Choroid plexus epithelial cell (primary cell): ENCODE results near the gene LASP1.

Experiments used
- DNase-seq: peaks from one replicate; pipeline ENCODE4 v3.0.0-alpha.2; 2010; ENCODE audit warnings: low read depth
- H3K4me3 ChIP-seq: 2 replicates; pipeline ENCODE4 v1.5.1; 2011; ENCODE audit warnings: low read depth, mild to moderate bottlenecking, control low read depth, low read length, moderate library complexity
- CTCF ChIP-seq: conservative IDR thresholded peaks from 2 replicates; pipeline ENCODE4 v1.5.1; 2011; ENCODE audit warnings: low read depth, mild to moderate bottlenecking, control low read depth, inconsistent platforms, low read length, moderate library complexity

The LASP1 gene

GRCh38 chr17:38919316-38920078 lies 49.6 kb downstream of the LASP1 start:
- no peak for TF ChIP-seq CTCF
- H3K4me3 ChIP-seq, result no peak overlapping the region
- DNase-seq, result no peak

DNA sequence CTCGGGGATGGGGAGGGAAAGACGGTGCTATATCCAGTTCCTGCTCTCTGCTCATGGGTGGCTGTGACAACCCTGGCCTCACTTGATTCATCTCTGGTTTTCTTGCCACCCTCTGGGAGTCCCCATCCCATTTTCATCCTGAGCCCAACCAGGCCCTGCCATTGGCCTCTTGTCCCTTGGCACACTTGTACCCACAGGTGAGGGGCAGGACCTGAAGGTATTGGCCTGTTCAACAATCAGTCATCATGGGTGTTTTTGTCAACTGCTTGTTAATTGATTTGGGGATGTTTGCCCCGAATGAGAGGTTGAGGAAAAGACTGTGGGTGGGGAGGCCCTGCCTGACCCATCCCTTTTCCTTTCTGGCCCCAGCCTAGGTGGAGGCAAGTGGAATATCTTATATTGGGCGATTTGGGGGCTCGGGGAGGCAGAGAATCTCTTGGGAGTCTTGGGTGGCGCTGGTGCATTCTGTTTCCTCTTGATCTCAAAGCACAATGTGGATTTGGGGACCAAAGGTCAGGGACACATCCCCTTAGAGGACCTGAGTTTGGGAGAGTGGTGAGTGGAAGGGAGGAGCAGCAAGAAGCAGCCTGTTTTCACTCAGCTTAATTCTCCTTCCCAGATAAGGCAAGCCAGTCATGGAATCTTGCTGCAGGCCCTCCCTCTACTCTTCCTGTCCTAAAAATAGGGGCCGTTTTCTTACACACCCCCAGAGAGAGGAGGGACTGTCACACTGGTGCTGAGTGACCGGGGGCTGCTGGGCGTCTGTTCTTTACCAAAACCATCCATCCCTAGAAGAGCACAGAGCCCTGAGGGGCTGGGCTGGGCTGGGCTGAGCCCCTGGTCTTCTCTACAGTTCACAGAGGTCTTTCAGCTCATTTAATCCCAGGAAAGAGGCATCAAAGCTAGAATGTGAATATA lies 50.8 kb downstream of the LASP1 start:
- no peak for DNase-seq
- no peak overlapping the region for H3K4me3 ChIP-seq
- TF ChIP-seq CTCF, result no peak

DNA sequence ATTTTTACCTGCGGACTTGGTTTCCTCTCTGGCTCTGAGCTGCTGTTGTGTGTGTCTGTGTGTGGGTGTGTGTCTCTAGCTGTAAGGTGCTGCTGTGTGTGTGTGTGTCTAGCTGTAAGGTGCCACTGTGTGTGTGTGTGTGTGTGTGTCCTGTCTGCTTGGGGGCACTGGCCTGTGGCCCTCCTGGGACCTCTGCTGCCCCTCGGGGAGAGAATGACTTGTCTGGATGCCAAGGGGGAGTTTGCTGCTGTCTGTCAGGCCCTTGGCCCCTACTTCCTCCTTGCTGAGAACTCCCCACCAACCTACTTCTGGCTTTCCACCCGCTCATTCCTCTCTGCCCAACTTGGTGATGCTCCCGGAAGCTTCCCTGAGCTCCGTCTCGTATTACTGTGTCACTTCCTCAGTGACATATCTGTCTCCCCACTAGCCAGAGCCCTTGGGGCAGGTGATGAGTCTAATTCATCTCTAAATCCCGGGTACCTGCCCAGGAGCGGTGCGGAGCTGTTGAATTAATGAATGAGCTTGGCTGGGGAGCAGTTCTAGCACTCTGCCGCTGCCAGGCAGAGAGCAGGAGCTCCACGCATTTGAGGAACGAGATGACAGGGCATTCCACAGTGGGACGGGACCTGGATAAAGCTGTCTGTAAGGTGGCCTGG lies 52.0 kb downstream of the LASP1 start:
- H3K4me3 ChIP-seq, result no peak overlapping the region
- no peak for TF ChIP-seq CTCF
- DNase-seq, result no peak

DNA sequence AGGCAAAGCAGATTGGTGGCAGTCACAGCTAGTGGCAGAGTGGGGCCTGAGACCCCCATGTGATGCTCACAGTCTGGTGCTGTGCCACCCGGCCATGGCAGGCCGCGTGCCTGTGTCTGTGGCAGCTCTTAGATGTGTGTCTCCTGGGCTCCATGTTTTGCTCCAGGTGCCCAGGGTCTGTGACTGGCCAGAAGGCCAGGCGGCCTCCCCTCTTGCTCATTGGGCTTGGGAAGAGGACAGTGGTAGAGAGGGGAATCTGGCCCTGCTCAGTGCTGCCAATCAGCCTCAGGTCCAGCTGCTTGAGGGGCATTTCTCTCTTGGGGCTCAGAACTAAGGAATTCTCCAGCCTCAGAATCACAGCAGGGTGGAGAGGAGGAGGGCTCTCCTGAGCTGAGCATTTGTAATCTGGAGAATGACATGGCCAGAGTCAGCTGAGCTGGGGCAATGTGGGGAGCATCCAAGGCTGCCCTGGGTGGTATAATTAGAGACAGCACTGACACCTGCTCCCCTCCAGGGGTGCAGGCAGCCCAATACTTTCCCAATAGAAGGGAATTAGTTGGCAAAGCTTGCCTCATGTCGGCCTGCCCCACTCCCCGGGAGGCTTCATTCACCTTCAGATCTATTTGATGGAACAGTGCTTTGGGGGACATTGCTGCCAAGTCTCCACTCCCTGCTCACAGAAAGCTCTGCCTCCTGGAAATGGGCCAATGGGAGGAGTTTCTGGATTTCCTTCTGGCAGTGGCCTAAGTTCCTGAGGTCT lies 52.9 kb downstream of the LASP1 start:
- peak; percentile 88 for DNase-seq
- H3K4me3 ChIP-seq, result no peak overlapping the region
- peak; percentile 15 for TF ChIP-seq CTCF

DNA sequence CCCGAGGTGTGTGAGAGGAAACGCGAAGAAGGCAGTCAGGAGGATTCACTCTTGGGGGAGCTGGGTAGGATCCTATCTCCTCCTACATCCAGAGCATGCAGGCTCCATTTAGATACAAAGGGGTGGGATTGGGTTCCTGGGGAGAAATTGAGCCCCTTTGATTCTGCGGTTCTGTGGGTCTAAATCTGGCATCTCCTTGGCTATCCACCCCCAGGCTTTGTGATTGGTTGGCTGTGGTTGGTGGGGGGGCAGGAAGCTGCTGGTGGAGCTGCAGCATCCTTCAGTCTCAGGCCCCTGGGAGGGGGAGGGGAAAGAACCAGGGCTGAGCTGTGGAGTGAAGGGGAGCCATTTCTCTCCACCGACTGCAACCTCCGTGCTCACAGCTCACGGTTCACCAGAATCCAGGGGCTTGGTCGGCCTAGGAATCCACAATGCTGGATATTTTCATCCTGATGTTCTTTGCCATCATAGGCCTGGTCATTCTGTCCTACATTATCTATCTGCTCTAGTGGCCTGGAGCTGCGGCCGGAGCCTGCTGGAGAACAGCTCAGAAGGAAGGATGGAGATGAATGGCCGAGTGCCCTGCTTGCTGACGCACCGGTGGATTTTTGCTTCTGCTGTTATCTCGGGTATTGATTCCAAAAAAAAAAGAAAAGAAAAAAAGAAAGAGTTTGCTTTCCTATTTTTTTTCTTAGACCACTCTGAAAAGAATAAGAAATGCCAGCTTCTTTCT lies 55.6 kb downstream of the LASP1 start, which contains the start of gene LASP1NB:
Gene LASP1NB (plus strand): TSS at position 352 of the 733 bp plus-strand sequence.
- peak within 1 kb of the TSS; percentile 44 for H3K4me3 ChIP-seq
- DNase-seq, result peak; percentile 68

More for the DNA sequence above, 55.6 kb downstream of the LASP1 start, which contains the start of gene LASP1NB:
- no peak for TF ChIP-seq CTCF
